Endometrial microvascular endothelial cells (primary cell): ENCODE results near the gene DACH1. TPM values are rescaled to one million over a fixed set of nuclear protein-coding genes. Genes with fewer than 3 reads are reported as not detected.
"Not testable (repeated sequence)": the region's sequence is repeated elsewhere in the genome, so short reads cannot be mapped to it uniquely, and the experiment has no call there.

Experiments
- in situ Hi-C: cut with HindIII; loops from 2 replicates; pipeline ENCODE4 v1.10.0; 2017; ENCODE audit warnings: low sequenced_read_pairs, low pct_unique_long_range_greater_than_20kb; ENCODE audit errors: inconsistent ontology term
- total RNA-seq: library from RNA; depleted of rRNA; stranded (reverse); fragments of >200 nt; gene quantifications from one replicate; pipeline ENCODE4 v1.2.3, GENCODE V29; 2015; ENCODE audit errors: inconsistent ontology term

DACH1 gene
- total RNA-seq: 1.1 TPM

DNA sequence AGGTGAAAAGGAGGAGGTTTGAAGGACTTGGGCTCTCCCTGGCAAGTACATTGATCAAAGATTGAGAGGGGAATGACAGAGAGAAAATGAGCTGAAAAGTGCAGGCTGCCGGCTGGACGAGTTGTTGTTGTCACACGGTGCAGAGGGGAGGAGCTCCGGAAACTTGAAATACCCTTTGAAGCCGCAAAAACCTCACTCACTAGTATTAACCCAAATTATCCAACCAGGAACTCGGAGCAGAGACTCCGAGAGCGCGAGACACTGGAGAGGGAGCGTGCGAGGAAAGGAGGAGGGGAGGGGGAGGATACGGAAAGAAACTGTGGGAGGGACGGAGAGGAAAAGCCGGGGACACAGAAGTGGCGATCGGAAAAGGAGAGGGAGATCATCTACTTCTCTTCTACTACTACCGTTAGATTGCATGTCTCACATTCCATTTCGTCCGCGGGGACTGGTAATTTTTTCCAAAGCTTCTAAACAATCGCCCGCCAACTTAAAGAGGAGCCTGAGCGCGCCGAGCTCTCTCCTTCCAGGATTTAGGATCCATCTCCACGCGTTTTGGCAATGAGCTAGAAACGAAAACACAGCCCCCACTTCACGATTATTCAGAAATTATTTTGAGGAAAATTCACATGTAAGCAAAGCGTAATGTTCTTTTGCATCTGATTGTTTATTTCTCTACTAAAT, at the start of gene DACH1:
DACH1 (minus strand) TSS at position 74 of the 684 bp plus-strand sequence.
- in situ Hi-C loops: no loop called here

DNA sequence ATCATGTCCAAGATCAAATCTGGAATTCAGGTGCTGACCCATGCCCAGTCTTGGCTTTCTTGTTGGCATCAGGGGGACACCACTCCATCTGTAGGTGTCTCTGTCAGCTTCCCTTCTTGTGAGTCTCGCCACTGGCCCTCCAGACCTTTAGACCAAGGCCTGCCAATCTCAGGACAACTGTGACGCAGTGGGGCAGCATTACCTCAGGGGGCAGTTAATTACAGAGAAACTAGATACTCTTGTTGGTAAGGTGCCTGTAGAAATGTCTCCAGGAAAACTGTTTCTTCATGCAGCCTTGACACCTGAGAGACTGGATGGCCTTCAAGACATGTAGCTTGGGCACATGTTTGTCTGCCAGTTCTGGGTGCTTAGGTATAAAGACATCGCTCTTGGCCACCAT, 46.7 kb upstream of the DACH1 start:
- in situ Hi-C loops: no loop called here

DNA sequence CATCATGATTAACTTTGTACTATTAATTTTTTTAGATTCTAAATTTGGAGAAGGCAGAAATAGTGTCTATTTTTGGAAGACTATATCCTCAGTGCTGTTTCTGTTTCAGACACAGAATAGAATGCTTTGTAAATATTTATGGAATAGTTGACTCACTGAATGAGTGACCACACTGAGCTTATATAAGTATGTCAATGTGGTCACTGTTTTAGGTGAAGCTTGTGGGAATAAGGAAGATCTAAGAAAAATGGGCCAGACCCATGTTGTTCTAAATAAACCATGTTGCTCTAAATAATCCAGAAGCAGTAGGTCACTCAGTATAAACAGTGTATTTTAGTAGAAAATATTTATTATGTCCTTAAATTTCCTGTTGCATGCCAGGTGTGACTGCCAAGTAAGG, 45.5 kb upstream of the DACH1 start:
- in situ Hi-C loops: no loop called here

DNA sequence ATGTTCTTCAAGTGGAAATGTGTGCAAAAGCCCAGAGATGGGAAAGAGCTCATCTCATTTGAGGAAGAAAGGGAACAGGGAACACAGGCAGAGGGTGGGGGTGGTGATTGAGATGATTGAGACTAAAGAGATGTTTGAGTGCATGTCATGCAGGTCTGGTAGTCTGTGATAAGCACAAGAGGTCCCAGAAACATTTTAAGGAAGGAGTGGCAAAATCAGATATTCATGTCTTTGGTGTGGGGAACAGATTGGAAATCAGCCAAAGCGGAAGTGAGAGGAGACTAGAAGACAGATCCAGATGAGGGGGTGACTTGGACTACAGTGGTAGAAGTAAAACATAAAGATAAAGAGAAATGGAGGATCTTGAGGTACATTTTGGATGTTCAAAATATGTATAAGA, 39.4 kb upstream of the DACH1 start:
- in situ Hi-C loops: no loop called here

DNA sequence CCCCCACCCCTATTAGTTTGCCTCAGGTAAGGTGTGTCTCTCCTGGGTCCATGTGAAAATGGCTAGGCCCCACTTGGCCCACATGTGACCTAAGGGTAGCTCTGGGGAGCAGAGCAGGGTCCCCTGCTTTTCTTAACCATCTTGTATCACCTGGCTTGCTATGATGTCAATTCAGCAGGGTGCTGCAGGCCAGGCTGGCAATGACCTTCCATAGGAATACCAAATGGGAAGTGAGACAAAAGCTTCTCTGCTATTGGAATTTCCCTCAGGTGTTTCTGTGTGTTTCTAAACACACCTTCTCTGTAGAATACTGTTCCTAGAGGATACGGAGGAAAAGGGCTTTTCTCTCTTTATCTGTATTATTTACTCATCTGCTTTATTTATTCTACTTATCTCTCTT, 35.7 kb upstream of the DACH1 start:
- in situ Hi-C loops: no loop called here

DNA sequence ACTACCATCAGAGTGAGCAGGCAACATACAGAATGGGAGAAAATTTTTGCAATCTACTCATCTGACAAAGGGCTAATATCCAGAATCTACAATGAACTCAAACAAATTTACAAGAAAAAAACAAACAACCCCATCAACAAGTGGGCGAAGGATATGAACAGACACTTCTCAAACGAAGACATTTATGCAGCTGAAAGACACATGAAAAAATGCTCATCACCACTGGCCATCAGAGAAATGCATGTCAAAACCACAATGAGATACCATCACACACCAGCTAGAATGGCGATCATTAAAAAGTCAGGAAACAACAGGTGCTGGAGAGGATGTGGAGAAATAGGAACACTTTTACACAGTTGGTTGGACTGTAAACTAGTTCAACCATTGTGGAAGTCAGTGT, 26.5 kb upstream of the DACH1 start:
- in situ Hi-C loops: not testable (repeated sequence)

DNA sequence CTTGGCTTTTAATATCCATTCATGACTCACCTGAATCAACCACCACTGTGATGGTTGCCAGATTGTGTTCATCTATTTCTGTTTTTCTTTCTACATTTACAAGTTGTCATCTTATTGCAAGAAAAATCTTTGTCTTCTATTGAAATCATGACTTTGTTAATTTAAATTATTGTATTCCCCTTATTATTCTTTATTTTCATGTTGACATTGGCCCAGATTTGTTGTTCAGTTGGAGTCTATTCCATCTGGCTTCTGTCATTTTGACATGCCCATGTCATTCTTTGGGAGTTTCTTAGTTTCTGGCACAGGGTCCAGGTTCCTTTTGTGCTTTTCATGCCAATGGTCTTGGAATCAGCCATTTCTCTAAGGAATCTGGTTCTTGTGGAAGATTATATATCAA, 19.9 kb upstream of the DACH1 start:
- in situ Hi-C loops: no loop called here

DNA sequence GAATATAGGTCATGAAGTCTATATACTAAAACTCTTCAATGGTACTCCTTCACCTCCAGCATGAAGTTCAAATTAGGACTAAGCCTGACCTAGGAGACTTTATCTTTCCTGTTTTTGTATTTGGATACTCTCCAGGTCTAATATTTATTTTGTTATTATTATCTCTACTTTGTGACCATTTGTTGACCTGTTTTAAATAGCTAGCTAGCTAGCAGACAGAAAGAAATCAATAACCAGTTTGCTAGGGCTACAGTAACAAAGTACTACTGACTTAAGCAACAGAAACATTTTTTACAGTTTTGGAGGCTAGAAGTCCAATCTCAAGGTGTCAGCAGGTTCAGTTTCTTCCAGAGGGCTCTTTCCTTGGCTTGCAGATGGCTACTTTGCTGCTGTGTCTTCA, 15.1 kb upstream of the DACH1 start:
- in situ Hi-C loops: no loop called here

DNA sequence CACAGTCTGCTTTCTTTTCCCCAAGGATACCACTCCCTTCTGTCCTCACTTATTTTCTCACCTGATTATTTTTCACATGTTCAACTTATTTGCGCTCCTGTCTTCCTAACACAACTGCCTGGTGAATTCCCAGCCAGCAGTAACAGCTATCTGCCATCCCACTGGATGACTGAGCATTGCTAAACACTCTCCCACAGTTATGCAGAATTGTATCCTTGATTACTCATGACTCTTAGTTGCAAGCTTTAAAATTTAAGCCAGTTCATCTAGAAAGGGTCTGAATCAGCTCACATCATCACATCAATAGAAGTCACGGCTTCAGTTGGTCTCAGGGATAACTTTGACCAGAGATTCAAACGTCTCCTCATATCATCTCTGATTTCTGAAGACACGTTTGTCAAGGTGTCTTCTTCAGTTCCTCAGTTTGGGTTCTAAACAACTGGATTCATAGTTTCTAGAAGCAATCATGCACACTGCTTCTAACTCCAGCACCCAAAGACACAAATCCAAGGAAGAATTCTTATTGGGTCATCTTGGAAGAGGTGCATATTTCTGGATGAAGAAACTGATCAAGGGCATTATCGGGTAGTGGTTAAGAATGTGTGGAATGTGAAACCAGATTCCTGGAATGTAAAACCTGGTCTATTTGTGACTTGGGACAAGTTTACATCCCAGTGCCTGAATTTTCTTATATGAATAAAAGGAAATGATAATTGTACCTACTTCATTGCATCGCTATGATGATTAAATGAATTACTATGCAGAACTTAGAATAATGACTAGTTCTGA, 13.9 kb upstream of the DACH1 start:
- in situ Hi-C loops: no loop called here

DNA sequence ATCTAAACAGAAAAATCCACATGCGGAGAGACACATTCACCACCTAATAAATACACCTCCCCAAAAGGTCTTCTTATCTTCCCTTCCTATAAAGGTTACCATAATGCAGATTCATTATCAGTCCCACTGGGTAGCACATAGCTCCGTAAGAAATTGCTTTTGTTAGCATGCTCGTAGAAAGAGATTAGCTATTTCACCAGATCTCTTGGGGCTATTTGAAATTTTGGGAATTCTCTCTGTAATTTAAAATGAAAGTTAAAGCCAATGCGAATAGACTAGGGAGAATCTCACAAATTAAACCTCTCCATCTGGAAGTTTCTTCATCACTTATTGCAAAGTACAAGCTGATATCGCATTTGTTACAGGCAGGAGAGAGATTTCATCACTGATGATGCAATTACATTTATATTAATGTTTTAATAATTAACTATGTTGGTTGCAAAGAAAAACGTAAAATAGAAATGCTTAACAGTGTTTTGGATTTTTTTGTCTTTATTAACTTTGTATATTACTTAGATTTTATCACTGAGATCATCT, 12.9 kb upstream of the DACH1 start:
- in situ Hi-C loops: no loop called here

DNA sequence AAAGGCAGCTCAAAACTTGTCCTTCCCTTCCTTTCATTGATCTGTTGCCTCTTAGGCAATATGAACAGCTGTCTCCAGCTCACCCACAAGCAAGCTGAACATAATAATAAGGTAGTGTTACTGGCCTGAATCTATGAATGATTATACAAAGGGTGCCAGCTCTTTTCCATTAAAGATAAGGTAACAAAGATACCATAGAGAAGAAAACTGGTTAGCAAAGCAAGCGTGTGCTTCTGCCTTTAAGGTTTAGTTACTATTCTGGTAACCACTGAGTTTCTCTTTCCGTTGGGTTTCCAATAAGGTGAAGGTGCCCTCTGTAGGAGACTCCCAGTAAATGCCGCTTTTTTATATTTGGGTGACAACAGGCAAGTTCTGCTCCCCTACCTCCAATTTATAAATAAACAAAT, 12.1 kb upstream of the DACH1 start:
- in situ Hi-C loops: no loop called here

DNA sequence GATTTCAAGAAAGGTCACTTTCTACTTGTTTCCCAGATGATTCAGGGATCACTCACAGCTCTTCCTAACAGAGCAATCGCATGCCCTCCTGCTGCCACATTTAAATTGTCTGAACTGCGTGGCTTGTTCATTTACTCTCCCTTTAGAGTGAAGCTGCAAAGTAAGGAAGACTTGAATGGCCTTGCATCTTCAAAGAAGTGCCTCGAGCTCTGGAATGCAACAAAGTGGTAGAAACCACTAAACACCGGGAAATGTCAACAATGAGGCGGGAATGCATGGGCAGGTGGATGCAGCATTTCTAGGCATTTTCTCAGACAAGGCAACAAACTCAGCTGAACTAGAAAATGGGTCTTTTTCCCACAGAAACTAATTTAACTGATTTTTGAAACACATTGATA, 10.3 kb upstream of the DACH1 start:
- in situ Hi-C loops: no loop called here

DNA sequence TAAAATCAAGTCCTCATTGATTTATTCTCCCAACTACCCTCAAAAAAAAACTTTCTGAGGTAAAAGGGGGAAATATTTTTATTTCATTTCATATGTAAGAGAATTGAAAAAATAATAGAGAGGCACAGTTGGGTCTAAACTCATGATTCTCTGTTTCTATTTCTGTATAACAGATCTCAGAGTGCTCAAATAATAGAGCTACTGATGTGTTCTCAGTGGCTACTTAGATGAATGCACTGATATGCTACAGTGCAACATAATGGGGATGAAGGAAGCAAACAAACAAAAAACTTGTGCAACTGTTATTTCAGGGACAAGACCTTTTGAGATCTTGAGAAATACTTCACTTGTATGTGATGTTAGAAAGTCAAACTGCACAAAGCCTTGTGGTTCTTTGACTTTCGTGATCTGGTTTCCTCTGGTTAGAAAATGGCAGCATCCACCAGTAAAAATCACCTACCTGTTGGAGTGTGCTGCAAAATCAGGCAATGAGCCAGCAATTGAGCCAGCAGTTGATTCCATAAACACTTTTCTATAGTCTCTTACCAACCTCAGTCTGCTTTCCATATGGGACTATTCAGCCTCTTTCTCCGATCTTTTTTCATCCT, 9.7 kb upstream of the DACH1 start:
- in situ Hi-C loops: no loop called here

DNA sequence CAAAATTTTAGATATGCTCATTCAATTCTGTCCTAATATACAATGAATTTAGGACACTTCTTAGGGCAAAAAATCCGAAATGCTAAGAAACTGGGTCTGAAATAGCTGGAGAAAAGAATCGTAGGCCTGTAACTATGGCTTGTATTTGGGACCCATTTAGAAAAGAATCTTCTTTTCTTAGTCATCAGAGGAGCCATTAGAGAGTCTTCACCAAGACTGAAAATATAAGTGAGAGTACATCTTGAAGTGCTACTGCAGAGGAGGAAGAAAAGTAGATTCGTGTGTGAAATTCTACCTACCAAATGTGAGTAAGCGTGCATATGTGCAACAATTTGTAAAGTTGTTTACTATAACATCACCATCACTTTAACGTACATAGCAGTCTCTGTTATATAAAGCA, 8.8 kb upstream of the DACH1 start:
- in situ Hi-C loops: no loop called here

DNA sequence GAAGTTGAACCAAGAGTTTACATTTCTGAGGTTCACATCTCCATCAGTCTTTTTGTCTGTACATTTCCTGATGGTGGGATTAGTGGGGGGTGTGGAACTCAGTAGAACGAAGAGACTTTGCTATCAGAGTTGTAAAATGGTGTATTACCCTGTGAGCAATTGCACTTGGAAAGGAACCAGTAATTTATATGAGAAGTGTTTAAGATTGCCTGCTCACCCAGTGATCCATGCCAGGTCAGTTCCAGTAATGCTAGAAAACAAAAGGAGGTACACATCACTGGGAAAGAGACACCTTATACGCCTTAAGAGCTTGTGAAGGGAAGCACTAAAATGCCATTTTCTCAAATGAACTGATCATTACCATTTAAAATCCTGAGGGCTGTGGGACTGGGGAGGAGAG, 7.5 kb upstream of the DACH1 start:
- in situ Hi-C loops: no loop called here

DNA sequence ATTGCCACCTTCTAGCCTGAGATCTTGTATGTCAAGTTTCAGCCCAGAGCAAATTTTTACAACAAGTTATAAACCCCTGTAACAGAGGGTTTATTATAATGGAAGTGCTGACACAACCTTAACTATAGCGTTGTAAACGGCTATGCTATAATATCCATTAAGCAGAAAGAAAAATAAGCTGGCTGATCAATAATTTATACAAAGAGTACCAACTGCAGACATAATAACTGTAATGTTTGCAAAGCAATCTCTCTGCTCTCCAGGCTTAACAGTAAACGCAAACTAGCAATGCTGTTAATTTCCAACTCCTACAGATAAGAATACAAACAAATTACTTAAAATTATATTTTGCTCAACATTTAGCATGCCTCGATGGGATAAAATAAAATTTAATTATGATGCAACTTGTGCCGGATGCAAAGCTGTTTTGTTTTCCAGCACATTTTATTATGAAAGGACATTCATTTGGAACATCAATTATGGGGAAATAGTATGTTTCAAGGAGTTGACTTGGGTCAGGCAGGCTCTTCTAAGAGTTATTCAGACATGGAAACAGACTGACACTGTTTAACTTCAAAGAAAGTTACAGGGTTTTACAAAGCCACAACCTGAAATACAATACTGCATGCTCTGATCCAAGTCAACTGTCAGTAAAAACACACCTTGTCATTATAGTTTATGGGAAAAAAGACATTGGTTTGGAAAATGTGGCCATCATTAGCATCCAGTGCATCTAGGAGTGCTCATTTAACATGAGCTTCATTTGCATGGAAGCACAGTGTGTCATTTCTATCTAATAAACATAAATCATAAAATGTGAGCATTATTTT, 6.6 kb upstream of the DACH1 start:
- in situ Hi-C loops: no loop called here

DNA sequence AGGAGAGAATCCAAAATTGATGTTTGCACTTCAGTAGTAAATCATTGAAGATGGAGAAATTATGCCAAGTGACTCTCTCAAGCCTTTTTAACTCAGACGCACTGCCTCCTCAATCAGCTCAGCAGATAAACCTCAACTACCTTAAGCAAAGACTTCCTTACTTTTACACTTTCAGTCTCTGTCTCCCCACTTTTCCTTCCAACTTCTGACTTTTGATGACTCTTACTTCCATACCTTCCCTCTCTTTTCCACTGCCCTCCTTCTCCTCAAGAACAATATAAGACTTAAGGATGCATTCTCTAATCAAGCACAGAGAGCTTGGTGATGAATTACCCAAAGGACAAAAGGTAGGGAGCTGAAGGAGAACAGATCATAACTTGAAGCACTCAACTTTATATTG, 4.8 kb upstream of the DACH1 start:
- in situ Hi-C loops: no loop called here

DNA sequence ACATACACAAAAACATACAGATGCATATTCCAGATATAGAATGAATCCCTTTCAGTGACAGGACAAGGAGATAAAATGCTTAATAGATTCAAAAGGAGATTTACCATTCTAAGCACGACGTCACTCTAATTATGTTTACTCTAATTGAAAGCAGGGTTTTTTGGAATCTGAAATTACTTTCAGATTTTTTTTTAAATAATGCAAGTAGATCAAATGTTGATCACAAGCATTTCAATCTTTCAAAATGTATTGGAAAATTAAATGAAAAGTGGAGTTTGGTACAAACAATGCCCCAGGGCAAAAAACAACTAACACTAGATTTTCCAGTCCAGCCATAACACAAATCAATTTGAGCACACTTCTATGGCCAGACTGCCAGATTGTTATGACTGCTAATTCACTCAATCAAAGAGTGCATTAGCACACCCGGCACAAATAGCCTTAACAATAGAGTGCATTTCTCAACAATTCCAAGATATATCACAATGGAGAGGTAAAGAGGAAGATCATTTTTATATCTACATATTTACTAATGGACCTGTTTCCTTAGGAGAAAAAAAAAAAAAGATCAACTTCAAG, 4.3 kb upstream of the DACH1 start:
- in situ Hi-C loops: no loop called here

DNA sequence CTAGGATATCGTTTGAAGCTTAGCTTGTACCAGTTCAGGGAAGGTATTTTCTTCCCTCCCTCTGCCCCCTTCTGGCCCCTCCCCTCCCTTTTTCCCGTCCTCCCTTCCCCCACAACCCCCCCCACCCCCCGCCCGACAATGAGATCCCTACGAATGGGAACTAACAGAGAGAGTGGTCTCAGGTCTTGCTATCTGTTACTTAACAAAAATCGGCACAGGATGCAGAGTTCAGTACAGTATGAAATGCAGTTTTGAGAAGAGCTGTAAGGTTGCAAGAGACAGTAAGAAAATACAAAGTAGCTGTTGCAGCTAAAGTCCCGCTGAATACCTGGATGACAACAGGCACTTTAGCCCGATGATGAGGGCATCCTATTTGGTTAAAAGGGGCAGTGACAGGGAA, 3.1 kb upstream of the DACH1 start:
- in situ Hi-C loops: no loop called here
